ENCODE measurements around the gene ANKS1B. TPM values are rescaled to one million over a fixed set of nuclear protein-coding genes. Genes with fewer than 3 reads are reported as not detected.

Gene ANKS1B
- total and polyA plus RNA-seq, 2 of the 4 experiments (the other 2 are of a cell fraction): 0.17 to 0.18 TPM

DNA sequence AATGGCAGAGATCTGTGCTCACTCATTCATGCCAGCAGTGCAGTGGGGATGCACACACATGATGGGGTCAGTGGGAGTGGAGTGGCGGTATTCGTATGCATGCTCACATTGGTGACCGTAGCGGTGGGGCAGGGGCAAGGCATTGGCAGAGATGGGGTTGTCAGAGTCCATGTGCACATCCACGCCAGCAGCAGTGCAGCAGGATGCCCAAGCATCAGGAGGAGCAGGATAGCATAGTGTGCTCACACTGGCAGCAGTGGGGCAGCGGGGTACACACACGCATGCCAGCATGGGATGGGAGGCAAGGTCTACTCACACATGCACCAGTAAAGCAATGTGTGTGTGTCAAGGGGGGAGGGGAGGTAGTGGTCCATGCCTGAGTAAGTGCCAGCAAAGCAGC, 426.6 kb downstream of the ANKS1B start:
- no peak overlapping the region for H4K91ac ChIP-seq (ENCODE audit: insufficient read depth, low read depth, low read length)
- no peak overlapping the region for H3K14ac ChIP-seq (replicated peaks; ENCODE audit: low read depth, low read length)
- H3K4me2 ChIP-seq (ENCODE audit: low read depth, low read length): no peak overlapping the region
- no peak overlapping the region for H2BK120ac ChIP-seq (ENCODE audit: low read depth, low read length)
- no peak overlapping the region for H2AFZ ChIP-seq (replicated peaks; ENCODE audit: low read length, poor library complexity)
- WGBS, 2 experiments (ENCODE audit: extremely low coverage in 2 of 2, insufficient read length in 1 of 2): 82% methylated on average over 4 of the region's 7 CpGs; no CpG with 5 or more reads in 1 of the 2 experiments
- no peaks in the 10 kb centered on the region for H3K4me1 ChIP-seq (ENCODE audit: control insufficient read depth, insufficient read depth, low read length)
- no peak overlapping the region for H4K5ac ChIP-seq (ENCODE audit: low read depth, low read length)
- H3K79me1 ChIP-seq (ENCODE audit: low read depth in 1 of 2, low read length in 2 of 2): no peaks in the 10 kb centered on the region
- no peak overlapping the region for H4K8ac ChIP-seq (ENCODE audit: low read depth in 2 of 2, low read length in 2 of 2)
- H3K56ac ChIP-seq (ENCODE audit: extremely low read depth, insufficient read depth, low read length): no peak overlapping the region
- no peak overlapping the region for H3K9ac ChIP-seq (ENCODE audit: low read depth, low read length)
- H2BK5ac ChIP-seq (ENCODE audit: low read depth, low read length, poor library complexity, severe bottlenecking): no peak overlapping the region
- H3K4ac ChIP-seq (ENCODE audit: low read depth, low read length): no peak overlapping the region
- intact Hi-C loops (cut with micrococcal nuclease) (no loop called here), dilution Hi-C loops (cut with HindIII; ENCODE audit: low sequenced_read_pairs, unreplicated experiment) (no loop called here), in situ Hi-C loops (cut with MboI; ENCODE audit: low sequenced_read_pairs) (no loop called here)
- H2AK5ac ChIP-seq (ENCODE audit: low read depth, low read length): no peak overlapping the region
- no peak overlapping the region for H3K4me3 ChIP-seq (ENCODE audit: insufficient read depth, low read depth, low read length)
- no peaks in the 10 kb centered on the region for H3K27me3 ChIP-seq (ENCODE audit: control insufficient read depth, insufficient read depth, low read length)
- H3K18ac ChIP-seq (ENCODE audit: low read depth, low read length): no peak overlapping the region
- H3K27ac ChIP-seq (ENCODE audit: insufficient read depth, low read length): no peak overlapping the region
- DNase-seq (no peak), ATAC-seq (ENCODE audit: low read depth) (no peak)
- H2BK20ac ChIP-seq (ENCODE audit: low read depth, low read length): no peak overlapping the region
- no peaks in the 10 kb centered on the region for H3K36me3 ChIP-seq (ENCODE audit: control insufficient read depth, insufficient read depth, low read length)
- no peak for TF ChIP-seq MXI1 (IDR thresholded peaks at IDR 0.05; ENCODE audit: borderline replicate concordance, low read depth, low read length)
- no peak for TF ChIP-seq RCOR1 (IDR thresholded peaks at IDR 0.05; ENCODE audit: insufficient replicate concordance, low read length)
- no peak for TF ChIP-seq CHD1 (IDR thresholded peaks at IDR 0.05; ENCODE audit: low read depth, low read length)
- TF ChIP-seq RFX5 (IDR thresholded peaks at IDR 0.05; ENCODE audit: low read depth, low read length): no peak
- no peak for TF ChIP-seq BHLHE40 (IDR thresholded peaks at IDR 0.05; ENCODE audit: low read depth, low read length)
- TF ChIP-seq, protein P1, sequence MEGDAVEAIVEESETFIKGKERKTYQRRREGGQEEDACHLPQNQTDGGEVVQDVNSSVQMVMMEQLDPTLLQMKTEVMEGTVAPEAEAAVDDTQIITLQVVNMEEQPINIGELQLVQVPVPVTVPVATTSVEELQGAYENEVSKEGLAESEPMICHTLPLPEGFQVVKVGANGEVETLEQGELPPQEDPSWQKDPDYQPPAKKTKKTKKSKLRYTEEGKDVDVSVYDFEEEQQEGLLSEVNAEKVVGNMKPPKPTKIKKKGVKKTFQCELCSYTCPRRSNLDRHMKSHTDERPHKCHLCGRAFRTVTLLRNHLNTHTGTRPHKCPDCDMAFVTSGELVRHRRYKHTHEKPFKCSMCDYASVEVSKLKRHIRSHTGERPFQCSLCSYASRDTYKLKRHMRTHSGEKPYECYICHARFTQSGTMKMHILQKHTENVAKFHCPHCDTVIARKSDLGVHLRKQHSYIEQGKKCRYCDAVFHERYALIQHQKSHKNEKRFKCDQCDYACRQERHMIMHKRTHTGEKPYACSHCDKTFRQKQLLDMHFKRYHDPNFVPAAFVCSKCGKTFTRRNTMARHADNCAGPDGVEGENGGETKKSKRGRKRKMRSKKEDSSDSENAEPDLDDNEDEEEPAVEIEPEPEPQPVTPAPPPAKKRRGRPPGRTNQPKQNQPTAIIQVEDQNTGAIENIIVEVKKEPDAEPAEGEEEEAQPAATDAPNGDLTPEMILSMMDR (conservative IDR thresholded peaks at IDR 0.05; ENCODE audit: low read depth, low read length): no peak
- TF ChIP-seq CEBPB (IDR thresholded peaks at IDR 0.05; ENCODE audit: low read depth, low read length): no peak
- TF ChIP-seq MAFK (IDR thresholded peaks at IDR 0.05; ENCODE audit: low read depth, low read length): no peak
- TF ChIP-seq SMC3 (IDR thresholded peaks at IDR 0.05; ENCODE audit: low read depth, low read length): no peak
- TF ChIP-seq, protein P2, sequence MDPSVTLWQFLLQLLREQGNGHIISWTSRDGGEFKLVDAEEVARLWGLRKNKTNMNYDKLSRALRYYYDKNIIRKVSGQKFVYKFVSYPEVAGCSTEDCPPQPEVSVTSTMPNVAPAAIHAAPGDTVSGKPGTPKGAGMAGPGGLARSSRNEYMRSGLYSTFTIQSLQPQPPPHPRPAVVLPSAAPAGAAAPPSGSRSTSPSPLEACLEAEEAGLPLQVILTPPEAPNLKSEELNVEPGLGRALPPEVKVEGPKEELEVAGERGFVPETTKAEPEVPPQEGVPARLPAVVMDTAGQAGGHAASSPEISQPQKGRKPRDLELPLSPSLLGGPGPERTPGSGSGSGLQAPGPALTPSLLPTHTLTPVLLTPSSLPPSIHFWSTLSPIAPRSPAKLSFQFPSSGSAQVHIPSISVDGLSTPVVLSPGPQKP (IDR thresholded peaks at IDR 0.05; ENCODE audit: borderline replicate concordance, low read depth, low read length): no peak
- TF ChIP-seq NFE2L2 (IDR thresholded peaks at IDR 0.05; ENCODE audit: low read depth, low read length): no peak
- no peak for TF ChIP-seq MAZ (IDR thresholded peaks at IDR 0.05; ENCODE audit: borderline replicate concordance, low read depth, low read length)
- no peak overlapping the region for H3K23ac ChIP-seq (ENCODE audit: low read depth, low read length)
- H3K9me1 ChIP-seq (ENCODE audit: insufficient read depth, low read length): no peaks in the 10 kb centered on the region
- H4K20me1 ChIP-seq (ENCODE audit: insufficient read depth, low read length): no peaks in the 10 kb centered on the region
- H2AK9ac ChIP-seq (replicated peaks; ENCODE audit: low read depth, low read length, poor library complexity): no peak overlapping the region
- POLR2A ChIA-PET (ENCODE audit: unreplicated experiment): no interaction called here
- no peak overlapping the region for H2BK15ac ChIP-seq (ENCODE audit: low read depth, low read length)
- peaks cover 11% of the 10 kb centered on the region for H3K9me3 ChIP-seq (ENCODE audit: control insufficient read depth, insufficient read depth, low read length)
- CTCF ChIA-PET: no interaction called here
- no TSS peak for BruUV-seq (replicated peaks)

Measured in IMR-90 (cell line).